Measurements from ENCODE around the gene SLC19A1. TPM values are rescaled to one million over a fixed set of nuclear protein-coding genes. Genes with fewer than 3 reads are reported as not detected.

SLC19A1 gene
- total RNA-seq, 1 donor, result 7.4 TPM

GRCh38 chr21:45463871-45464270 is 78.4 kb downstream of the SLC19A1 start:
- no peak for DNase-seq (ENCODE audit: low read depth)
- no peak for TF ChIP-seq CTCF (IDR thresholded peaks at IDR 0.05; ENCODE audit: insufficient read depth, low read length)
- H3K4me3 ChIP-seq (ENCODE audit: low read depth, low read length), result no peak overlapping the region

GRCh38 chr21:45461806-45462341 is 80.4 kb downstream of the SLC19A1 start:
- no peak overlapping the region for H3K4me3 ChIP-seq (ENCODE audit: low read depth, low read length)
- no peak for TF ChIP-seq CTCF (IDR thresholded peaks at IDR 0.05; ENCODE audit: insufficient read depth, low read length)
- no peak for DNase-seq (ENCODE audit: low read depth)

- no peak for DNase-seq (ENCODE audit: low read depth)
- no peak for TF ChIP-seq CTCF (IDR thresholded peaks at IDR 0.05; ENCODE audit: insufficient read depth, low read length)
- H3K4me3 ChIP-seq (ENCODE audit: low read depth, low read length), result no peak overlapping the region
These were observed 80.9 kb downstream of the SLC19A1 start for GRCh38 chr21:45461369-45461750.

- TF ChIP-seq CTCF (IDR thresholded peaks at IDR 0.05; ENCODE audit: insufficient read depth, low read length), result no peak
- no peak overlapping the region for H3K4me3 ChIP-seq (ENCODE audit: low read depth, low read length)
- DNase-seq (ENCODE audit: low read depth), result peak; percentile 90
These were observed 81.5 kb downstream of the SLC19A1 start for GRCh38 chr21:45460611-45461368.

GRCh38 chr21:45460011-45460565 is 82.2 kb downstream of the SLC19A1 start:
- no peak for DNase-seq (ENCODE audit: low read depth)
- no peak for TF ChIP-seq CTCF (IDR thresholded peaks at IDR 0.05; ENCODE audit: insufficient read depth, low read length)
- H3K4me3 ChIP-seq (ENCODE audit: low read depth, low read length), result no peak overlapping the region

GRCh38 chr21:45459171-45460010 is 82.8 kb downstream of the SLC19A1 start:
- no peak overlapping the region for H3K4me3 ChIP-seq (ENCODE audit: low read depth, low read length)
- no peak for DNase-seq (ENCODE audit: low read depth)
- TF ChIP-seq CTCF (IDR thresholded peaks at IDR 0.05; ENCODE audit: insufficient read depth, low read length), result no peak
